Muscle of back (tissue), 10 donors: ENCODE measurements around the gene HNRNPF. TPM values are rescaled to one million over a fixed set of nuclear protein-coding genes. Genes with fewer than 3 reads are reported as not detected.

Source experiments
- polyA plus RNA-seq, 10 donors: library from polyadenylated mRNA; unstranded; fragments of 120-200 nt; gene quantifications; one replicate each; pipeline ENCODE4 v1.2.1, GENCODE V29; 2013; ENCODE audit not compliant: insufficient read length in 10 of 10

HNRNPF gene
- polyA plus RNA-seq, 10 donors: 102 to 147 (median 110) TPM

Other genes starting within 250 kb of the HNRNPF start
- 1 to 10 TPM in 2 of 10 donors, under 1 TPM in 8; 0.13 to 1.2 (median 0.45) TPM for gene RASGEF1A, start 142.1 kb downstream of the HNRNPF start, polyA plus RNA-seq
- 1 to 10 TPM in 4 of 10 donors, under 1 TPM in 5, not detected in 1; 0.25 to 2.2 (median 0.99) TPM for gene FXYD4, start 37.5 kb downstream of the HNRNPF start, polyA plus RNA-seq
- 1 to 10 TPM; 3.6 to 6.2 (median 4.1) TPM for gene ZNF487, start 27.9 kb upstream of the HNRNPF start, polyA plus RNA-seq
- gene ZNF239, start 165.4 kb upstream of the HNRNPF start, polyA plus RNA-seq: 1 to 10 TPM; 5.5 to 9.3 (median 7.6) TPM
- gene ZNF485, start 197.3 kb upstream of the HNRNPF start, polyA plus RNA-seq: 1 to 10 TPM; 2.0 to 4.0 (median 3.3) TPM
- 10 to 100 TPM; 39.8 to 62.7 (median 46.0) TPM for gene ZNF32, start 239.7 kb upstream of the HNRNPF start, polyA plus RNA-seq